Epithelial cell of proximal tubule (primary cell): ENCODE results near the gene WRNIP1. TPM values are rescaled to one million over a fixed set of nuclear protein-coding genes. Genes with fewer than 3 reads are reported as not detected.

ENCODE experiments used
- DNase-seq: peaks from one replicate; pipeline ENCODE4 v3.0.0-alpha.2; 2011; ENCODE audit warnings: low read depth
- H3K4me3 ChIP-seq: 2 replicates; pipeline ENCODE4 v1.5.1; 2011; ENCODE audit warnings: low read depth, mild to moderate bottlenecking, low read length
- total RNA-seq: library from RNA; depleted of rRNA; stranded (reverse); fragments of >200 nt; gene quantifications from 2 replicates; pipeline ENCODE4 v1.2.3, GENCODE V29; 2015
- TF ChIP-seq, protein P1 (sequence below): conservative IDR thresholded peaks from 2 replicates; pipeline ENCODE4 v1.5.1; 2012; ENCODE audit warnings: low read depth, mild to moderate bottlenecking, low read length

The WRNIP1 gene
- total RNA-seq, 1 donor from 2014 or later, result 71.4 TPM

- DNase-seq, result no peak
- TF ChIP-seq, protein P1, sequence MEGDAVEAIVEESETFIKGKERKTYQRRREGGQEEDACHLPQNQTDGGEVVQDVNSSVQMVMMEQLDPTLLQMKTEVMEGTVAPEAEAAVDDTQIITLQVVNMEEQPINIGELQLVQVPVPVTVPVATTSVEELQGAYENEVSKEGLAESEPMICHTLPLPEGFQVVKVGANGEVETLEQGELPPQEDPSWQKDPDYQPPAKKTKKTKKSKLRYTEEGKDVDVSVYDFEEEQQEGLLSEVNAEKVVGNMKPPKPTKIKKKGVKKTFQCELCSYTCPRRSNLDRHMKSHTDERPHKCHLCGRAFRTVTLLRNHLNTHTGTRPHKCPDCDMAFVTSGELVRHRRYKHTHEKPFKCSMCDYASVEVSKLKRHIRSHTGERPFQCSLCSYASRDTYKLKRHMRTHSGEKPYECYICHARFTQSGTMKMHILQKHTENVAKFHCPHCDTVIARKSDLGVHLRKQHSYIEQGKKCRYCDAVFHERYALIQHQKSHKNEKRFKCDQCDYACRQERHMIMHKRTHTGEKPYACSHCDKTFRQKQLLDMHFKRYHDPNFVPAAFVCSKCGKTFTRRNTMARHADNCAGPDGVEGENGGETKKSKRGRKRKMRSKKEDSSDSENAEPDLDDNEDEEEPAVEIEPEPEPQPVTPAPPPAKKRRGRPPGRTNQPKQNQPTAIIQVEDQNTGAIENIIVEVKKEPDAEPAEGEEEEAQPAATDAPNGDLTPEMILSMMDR, result no peak
- no peak overlapping the region for H3K4me3 ChIP-seq
Observed at GRCh38 chr6:2821554-2821953, 56.4 kb downstream of the WRNIP1 start.

DNA sequence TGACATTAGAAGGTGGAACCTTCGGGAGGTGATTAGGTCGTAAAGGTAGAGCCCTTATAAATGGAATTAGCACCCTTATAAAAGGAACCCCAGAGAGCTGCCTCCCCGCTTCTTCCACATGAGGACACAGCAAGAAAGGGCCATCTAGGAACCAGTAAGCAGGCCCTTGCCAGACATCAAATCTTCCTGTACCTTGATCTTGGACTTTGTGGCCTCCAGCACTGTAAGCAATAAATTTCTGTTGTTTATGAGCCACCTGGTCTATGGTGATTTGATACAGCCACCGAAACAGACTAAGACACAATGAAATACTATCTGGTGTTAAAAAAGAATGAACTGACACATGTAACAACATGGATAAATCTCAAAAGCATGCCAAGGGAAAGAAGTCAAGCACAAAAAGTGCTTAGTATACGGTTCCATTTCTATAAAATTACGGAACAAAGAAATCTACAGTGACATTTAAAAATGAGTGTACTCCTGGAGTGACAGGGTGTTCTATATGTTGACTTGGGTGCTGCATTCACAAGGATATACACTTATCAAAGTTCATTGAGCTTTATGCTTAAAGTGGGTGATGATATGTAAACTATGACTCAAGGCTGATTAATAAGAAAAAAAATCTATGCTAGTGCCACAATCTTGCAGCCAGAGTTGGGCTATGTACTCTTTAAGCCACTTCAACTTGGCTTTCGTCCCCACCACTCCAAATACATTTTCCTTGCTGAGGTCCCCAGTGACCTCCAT, 58.1 kb downstream of the WRNIP1 start:
- TF ChIP-seq, protein P1, result no peak
- no peak overlapping the region for H3K4me3 ChIP-seq
- DNase-seq, result no peak

DNA sequence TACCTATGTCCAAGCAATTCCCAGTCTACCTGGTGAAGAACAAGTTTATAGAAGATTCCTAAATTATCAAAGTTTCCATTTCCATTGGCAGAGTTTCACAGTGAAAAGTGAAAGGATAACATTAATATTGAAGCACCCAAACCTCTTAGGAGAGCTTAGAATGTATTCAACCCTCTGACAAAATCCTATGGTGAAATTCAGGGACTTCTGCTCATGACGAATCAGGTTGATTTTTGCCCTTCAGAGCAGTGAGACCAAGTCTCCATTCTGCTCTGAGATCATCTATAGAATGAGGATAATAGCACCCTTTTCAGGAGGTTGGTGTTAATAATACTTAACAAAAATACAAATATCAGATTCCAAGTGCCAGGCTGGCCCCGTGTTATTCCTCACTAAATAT, 60.9 kb downstream of the WRNIP1 start:
- DNase-seq, result no peak
- H3K4me3 ChIP-seq, result no peak overlapping the region
- TF ChIP-seq, protein P1, result no peak

- H3K4me3 ChIP-seq, result no peak overlapping the region
- TF ChIP-seq, protein P1, result no peak
- no peak for DNase-seq
Observed at GRCh38 chr6:2827142-2827541, 61.9 kb downstream of the WRNIP1 start.

GRCh38 chr6:2828629-2829028, 63.4 kb downstream of the WRNIP1 start:
- no peak overlapping the region for H3K4me3 ChIP-seq
- TF ChIP-seq, protein P1, result no peak
- DNase-seq, result no peak

DNA sequence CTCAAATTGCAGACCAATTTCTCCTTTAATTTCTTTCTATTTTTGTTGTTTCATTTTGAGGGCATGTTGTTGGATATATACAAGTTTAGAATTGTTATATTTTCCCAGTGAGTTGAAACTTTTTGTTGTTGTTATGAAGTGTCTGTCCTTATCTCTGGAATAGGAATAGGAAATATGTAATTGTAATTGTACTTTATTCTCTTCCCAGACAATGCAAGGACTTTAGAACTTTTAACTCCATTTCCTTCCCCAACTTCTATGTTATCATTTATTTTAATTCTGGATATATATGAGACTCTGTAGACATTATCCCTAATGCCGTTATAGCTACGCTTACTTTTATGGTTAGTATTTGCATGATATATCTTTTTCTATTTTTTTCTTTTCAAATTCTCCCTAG, 64.1 kb downstream of the WRNIP1 start:
- TF ChIP-seq, protein P1, result no peak
- no peak for DNase-seq
- H3K4me3 ChIP-seq, result no peak overlapping the region

DNA sequence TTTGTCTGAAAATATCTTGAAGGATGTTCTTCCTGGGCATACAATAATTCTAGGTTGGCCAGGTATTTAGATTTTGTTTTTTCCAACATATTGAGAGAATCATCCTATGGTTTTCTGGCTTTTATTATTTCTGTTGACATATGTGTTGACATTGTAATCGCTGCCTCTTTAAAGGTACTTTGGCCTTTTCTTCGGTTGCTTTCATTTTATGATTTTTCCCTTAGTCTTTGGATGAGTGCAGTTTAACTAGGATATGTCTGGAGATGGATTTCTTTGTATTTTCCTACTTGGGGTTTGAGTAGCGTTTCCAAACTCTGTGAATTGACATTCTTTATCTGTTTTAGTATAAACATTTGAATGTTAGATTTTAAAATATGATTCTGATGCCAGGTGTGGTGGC, 65.0 kb downstream of the WRNIP1 start:
- no peak for DNase-seq
- TF ChIP-seq, protein P1, result no peak

More for the DNA sequence above, 65.0 kb downstream of the WRNIP1 start:
- no peak overlapping the region for H3K4me3 ChIP-seq
